Measurements from ENCODE around the gene ZBP1.

GRCh38 chr20:57578476-57579165 is 41.6 kb downstream of the ZBP1 start:
- TF ChIP-seq ZNF274 (IDR thresholded peaks at IDR 0.05; ENCODE audit: low read depth, low read length) (no peak), YY1 (IDR thresholded peaks at IDR 0.05; ENCODE audit: insufficient read depth, insufficient read length) (no peak)

Data from NT2/D1 (cell line).